GM13977 (cell line): ENCODE measurements around the gene TTC9B.

Experiments
- DNase-seq: peaks from one replicate; pipeline ENCODE4 v3.0.0; 2012; ENCODE audit warnings: low spot score
- CTCF ChIP-seq: IDR thresholded peaks from 2 replicates; pipeline ENCODE4 v1.5.1; 2012; ENCODE audit warnings: mild to moderate bottlenecking, control low read depth; ENCODE audit not compliant: insufficient read depth; ENCODE audit errors: extremely low read depth, missing control alignments
- in situ Hi-C: fragments of 300-500 bp; cut with MboI; formaldehyde crosslinking; loops from one replicate; pipeline ENCODE4 v1.12.0; 2022; ENCODE audit warnings: low sequenced_read_pairs, low pct_unique_long_range_greater_than_20kb, mixed read lengths, inconsistent platforms; ENCODE audit not compliant: unreplicated experiment

TTC9B gene

GRCh38 chr19:40214936-40215335, 3.2 kb downstream of the TTC9B start:
- no peak for TF ChIP-seq CTCF
- in situ Hi-C loops: no loop called here
- no peak for DNase-seq

- no peak for TF ChIP-seq CTCF
- in situ Hi-C loops: no loop called here
- no peak for DNase-seq
These were observed 4.2 kb downstream of the TTC9B start for GRCh38 chr19:40213882-40214570.

GRCh38 chr19:40213251-40213829, 4.8 kb downstream of the TTC9B start:
- in situ Hi-C loops: no loop called here
- DNase-seq: no peak

GRCh38 chr19:40210889-40211288, 7.3 kb downstream of the TTC9B start:
- TF ChIP-seq CTCF: no peak
- no peak for DNase-seq
- in situ Hi-C loops: no loop called here

More at GRCh38 chr19:40213251-40213829, 4.8 kb downstream of the TTC9B start:
- no peak for TF ChIP-seq CTCF

- no peak for TF ChIP-seq CTCF
- no peak for DNase-seq
- in situ Hi-C loops: no loop called here
These were observed 9.6 kb downstream of the TTC9B start for GRCh38 chr19:40208602-40209001.

GRCh38 chr19:40205760-40206159, 12.4 kb downstream of the TTC9B start:
- no peak for TF ChIP-seq CTCF
- in situ Hi-C loops: no loop called here
- DNase-seq: no peak

GRCh38 chr19:40204381-40204780, 13.8 kb downstream of the TTC9B start:
- in situ Hi-C loops: no loop called here
- TF ChIP-seq CTCF: no peak
- no peak for DNase-seq
